ENCODE results near the gene KRTAP9-7. TPM values are rescaled to one million over a fixed set of nuclear protein-coding genes. Genes with fewer than 3 reads are reported as not detected.
"Not testable (repeated sequence)": the region's sequence is repeated elsewhere in the genome, so short reads cannot be mapped to it uniquely, and the experiment has no call there.

The KRTAP9-7 gene
- total RNA-seq, 1 experiment from 2014 or later = not detected

GRCh38 chr17:41230094-41230493 is 45.4 kb upstream of the KRTAP9-7 start:
- no peak for ATAC-seq
- no peak overlapping the region for H3K4me3 ChIP-seq (ENCODE audit: low read depth in 2 of 2, low read length in 2 of 2)
- in situ Hi-C loops (cut with HindIII; ENCODE audit: low pct_unique_long_range_greater_than_20kb, low sequenced_read_pairs) = no loop called here
- ChIA-PET CTCF (no interaction called here), POLR2A (no interaction called here)
- intact Hi-C loops (cut with micrococcal nuclease; ENCODE audit: unreplicated experiment) = no loop called here
- no TSS peak for BruUV-seq (replicated peaks)
- DNase-seq (ENCODE audit: low read depth, low spot score) = no peak
- TF ChIP-seq, protein P1, sequence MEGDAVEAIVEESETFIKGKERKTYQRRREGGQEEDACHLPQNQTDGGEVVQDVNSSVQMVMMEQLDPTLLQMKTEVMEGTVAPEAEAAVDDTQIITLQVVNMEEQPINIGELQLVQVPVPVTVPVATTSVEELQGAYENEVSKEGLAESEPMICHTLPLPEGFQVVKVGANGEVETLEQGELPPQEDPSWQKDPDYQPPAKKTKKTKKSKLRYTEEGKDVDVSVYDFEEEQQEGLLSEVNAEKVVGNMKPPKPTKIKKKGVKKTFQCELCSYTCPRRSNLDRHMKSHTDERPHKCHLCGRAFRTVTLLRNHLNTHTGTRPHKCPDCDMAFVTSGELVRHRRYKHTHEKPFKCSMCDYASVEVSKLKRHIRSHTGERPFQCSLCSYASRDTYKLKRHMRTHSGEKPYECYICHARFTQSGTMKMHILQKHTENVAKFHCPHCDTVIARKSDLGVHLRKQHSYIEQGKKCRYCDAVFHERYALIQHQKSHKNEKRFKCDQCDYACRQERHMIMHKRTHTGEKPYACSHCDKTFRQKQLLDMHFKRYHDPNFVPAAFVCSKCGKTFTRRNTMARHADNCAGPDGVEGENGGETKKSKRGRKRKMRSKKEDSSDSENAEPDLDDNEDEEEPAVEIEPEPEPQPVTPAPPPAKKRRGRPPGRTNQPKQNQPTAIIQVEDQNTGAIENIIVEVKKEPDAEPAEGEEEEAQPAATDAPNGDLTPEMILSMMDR (IDR thresholded peaks at IDR 0.05) = no peak
- TF ChIP-seq SIN3A (IDR thresholded peaks at IDR 0.05; ENCODE audit: borderline replicate concordance, insufficient read depth, low read depth, low read length) = no peak
- TF ChIP-seq POLR2AphosphoS5 (IDR thresholded peaks at IDR 0.05; ENCODE audit: low read depth, low read length) = no peak
- no peaks in the 10 kb centered on the region for H3K4me1 ChIP-seq (ENCODE audit: control insufficient read depth, insufficient read depth, low read length)
- no peak overlapping the region for H3K27ac ChIP-seq (ENCODE audit: low read length)
- peaks cover 40% of the 10 kb centered on the region for H3K27me3 ChIP-seq (ENCODE audit: control insufficient read depth, insufficient read depth, low read length)
- no peaks in the 10 kb centered on the region for H3K36me3 ChIP-seq (ENCODE audit: control insufficient read depth, insufficient read depth, low read length)
- no peaks in the 10 kb centered on the region for H3K9me3 ChIP-seq (ENCODE audit: control insufficient read depth, insufficient read depth, low read depth, low read length)

GRCh38 chr17:41231731-41232130 is 43.8 kb upstream of the KRTAP9-7 start:
- intact Hi-C loops (cut with micrococcal nuclease; ENCODE audit: unreplicated experiment) = no loop called here
- in situ Hi-C loops (cut with HindIII; ENCODE audit: low pct_unique_long_range_greater_than_20kb, low sequenced_read_pairs) = no loop called here
- DNase-seq (ENCODE audit: low read depth, low spot score) = no peak
- ChIA-PET POLR2A (no interaction called here), CTCF (no interaction called here)
- ATAC-seq = no peak
- Histone ChIP-seq H3K36me3 (ENCODE audit: control insufficient read depth, insufficient read depth, low read length) (no peaks in the 10 kb centered on the region), H3K9me3 (ENCODE audit: control insufficient read depth, insufficient read depth, low read depth, low read length) (no peaks in the 10 kb centered on the region), H3K4me3 (ENCODE audit: low read depth in 2 of 2, low read length in 2 of 2) (no peak overlapping the region), H3K27ac (ENCODE audit: low read length) (no peak overlapping the region), H3K4me1 (ENCODE audit: control insufficient read depth, insufficient read depth, low read length) (no peaks in the 10 kb centered on the region), H3K27me3 (ENCODE audit: control insufficient read depth, insufficient read depth, low read length) (peaks cover 42% of the 10 kb centered on the region)
- TF ChIP-seq, protein P1 (IDR thresholded peaks at IDR 0.05) = no peak
- TF ChIP-seq TCF7L2 (IDR thresholded peaks at IDR 0.05; ENCODE audit: low read depth, low read length) = no peak
- no peak for TF ChIP-seq REST (IDR thresholded peaks at IDR 0.05; ENCODE audit: insufficient read depth in 1 of 2, low read depth in 2 of 2, low read length in 1 of 2)
- no peak for TF ChIP-seq SIN3A (IDR thresholded peaks at IDR 0.05; ENCODE audit: borderline replicate concordance, insufficient read depth, low read depth, low read length)
- TF ChIP-seq POLR2AphosphoS5 (IDR thresholded peaks at IDR 0.05; ENCODE audit: low read depth, low read length) = no peak
- no TSS peak for BruUV-seq (replicated peaks)

DNA sequence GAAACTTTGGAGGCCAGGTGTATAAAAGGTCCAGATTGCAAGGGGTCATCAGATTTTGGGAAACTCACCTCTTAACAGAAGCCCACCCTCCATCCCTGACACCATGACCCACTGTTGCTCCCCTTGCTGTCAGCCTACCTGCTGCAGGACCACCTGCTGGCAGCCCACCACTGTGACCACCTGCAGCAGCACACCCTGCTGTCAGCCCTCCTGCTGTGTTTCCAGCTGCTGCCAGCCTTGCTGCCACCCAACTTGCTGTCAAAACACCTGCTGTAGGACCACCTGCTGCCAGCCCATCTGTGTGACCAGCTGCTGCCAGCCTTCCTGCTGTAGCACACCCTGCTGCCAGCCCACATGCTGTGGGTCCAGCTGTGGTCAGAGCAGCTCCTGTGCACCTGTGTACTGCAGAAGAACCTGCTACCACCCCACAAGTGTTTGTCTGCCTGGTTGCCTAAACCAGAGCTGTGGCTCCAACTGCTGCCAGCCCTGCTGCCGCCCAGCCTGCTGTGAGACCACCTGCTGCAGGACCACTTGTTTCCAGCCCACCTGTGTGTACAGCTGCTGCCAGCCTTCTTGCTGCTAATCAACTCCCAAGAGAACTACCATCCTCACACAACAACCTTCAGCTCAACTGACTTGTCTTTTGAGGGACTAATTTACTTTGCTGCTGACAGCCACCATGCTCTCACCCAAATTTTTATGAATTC is 42.9 kb upstream of the KRTAP9-7 start, which contains the start of gene KRTAP9-3:
KRTAP9-3 (plus strand) TSS at position 51 of the 707 bp plus-strand sequence; CDS start at position 104, 53 bp downstream.
- CTCF ChIA-PET = interaction anchor here (0.6 kb wide), 1 partner anchor 90 kb away, joined by 4 read pairs; no protein-coding TSS in a partner anchor
- ATAC-seq; intact Hi-C loops (cut with micrococcal nuclease; ENCODE audit: unreplicated experiment); in situ Hi-C loops (cut with HindIII; ENCODE audit: low pct_unique_long_range_greater_than_20kb, low sequenced_read_pairs); H3K36me3 ChIP-seq (ENCODE audit: control insufficient read depth, insufficient read depth, low read length); H3K9me3 ChIP-seq (ENCODE audit: control insufficient read depth, insufficient read depth, low read depth, low read length); DNase-seq (ENCODE audit: low read depth, low spot score); H3K27ac ChIP-seq (ENCODE audit: low read length); H3K4me3 ChIP-seq (ENCODE audit: low read depth in 2 of 2, low read length in 2 of 2); H3K4me1 ChIP-seq (ENCODE audit: control insufficient read depth, insufficient read depth, low read length); BruUV-seq (replicated peaks); POLR2A ChIA-PET: not testable (repeated sequence)
- peaks cover 42% of the 10 kb centered on the region for H3K27me3 ChIP-seq (ENCODE audit: control insufficient read depth, insufficient read depth, low read length)

GRCh38 chr17:41237116-41237515 is 38.4 kb upstream of the KRTAP9-7 start:
- H3K4me1 ChIP-seq (ENCODE audit: control insufficient read depth, insufficient read depth, low read length); BruUV-seq (replicated peaks); intact Hi-C loops (cut with micrococcal nuclease; ENCODE audit: unreplicated experiment); in situ Hi-C loops (cut with HindIII; ENCODE audit: low pct_unique_long_range_greater_than_20kb, low sequenced_read_pairs); ATAC-seq; CTCF ChIA-PET; H3K4me3 ChIP-seq (ENCODE audit: low read depth in 2 of 2, low read length in 2 of 2); H3K36me3 ChIP-seq (ENCODE audit: control insufficient read depth, insufficient read depth, low read length); H3K27ac ChIP-seq (ENCODE audit: low read length); DNase-seq (ENCODE audit: low read depth, low spot score); POLR2A ChIA-PET; H3K9me3 ChIP-seq (ENCODE audit: control insufficient read depth, insufficient read depth, low read depth, low read length): not testable (repeated sequence)
- H3K27me3 ChIP-seq (ENCODE audit: control insufficient read depth, insufficient read depth, low read length) = peaks cover 24% of the 10 kb centered on the region
